Astrocyte of the cerebellum (primary cell): Measurements from ENCODE around the gene DCN.

Experiments used
- DNase-seq: peaks from one replicate; pipeline ENCODE4 v3.0.0-alpha.2; 2011; ENCODE audit warnings: low read depth
- H3K4me3 ChIP-seq: 2 replicates; pipeline ENCODE4 v1.5.1; 2011; ENCODE audit warnings: mild to moderate bottlenecking, low read depth, low read length, moderate library complexity
- CTCF ChIP-seq: IDR thresholded peaks from 2 replicates; pipeline ENCODE4 v1.5.1; 2012; ENCODE audit warnings: low read length, low read depth, moderate library complexity, mild to moderate bottlenecking; ENCODE audit errors: missing control alignments
- in situ Hi-C: cut with HindIII; loops from 2 replicates; pipeline ENCODE4 v1.10.0; 2017; ENCODE audit warnings: low sequenced_read_pairs

Gene DCN

GRCh38 chr12:91182636-91183455 lies at the start of gene DCN:
DCN (minus strand) TSS chr12:91182817; CDS start chr12:91178552, 4,265 bp downstream.
- TF ChIP-seq CTCF: no peak
- in situ Hi-C loops: loop anchor here (5.0 kb wide), 1 partner anchor 36 kb away; no protein-coding TSS in a partner anchor
- peak within 1 kb of the TSS; percentile 34 for H3K4me3 ChIP-seq
- DNase-seq: no peak

- no peak for TF ChIP-seq CTCF
- in situ Hi-C loops: no loop called here
- no peak overlapping the region for H3K4me3 ChIP-seq
- no peak for DNase-seq
Observed at GRCh38 chr12:91230841-91231240, 48.2 kb upstream of the DCN start.

GRCh38 chr12:91226951-91227350 lies 44.3 kb upstream of the DCN start:
- no peak overlapping the region for H3K4me3 ChIP-seq
- DNase-seq: no peak
- no peak for TF ChIP-seq CTCF
- in situ Hi-C loops: no loop called here

GRCh38 chr12:91225316-91225715 lies 42.7 kb upstream of the DCN start:
- no peak for DNase-seq
- in situ Hi-C loops: no loop called here
- H3K4me3 ChIP-seq: no peak overlapping the region
- no peak for TF ChIP-seq CTCF

GRCh38 chr12:91224401-91224800 lies 41.8 kb upstream of the DCN start:
- H3K4me3 ChIP-seq: no peak overlapping the region
- no peak for TF ChIP-seq CTCF
- in situ Hi-C loops: no loop called here
- no peak for DNase-seq

- in situ Hi-C loops: no loop called here
- no peak overlapping the region for H3K4me3 ChIP-seq
- DNase-seq: no peak
- TF ChIP-seq CTCF: no peak
Observed at GRCh38 chr12:91222746-91223145, 40.1 kb upstream of the DCN start.

- in situ Hi-C loops: no loop called here
- TF ChIP-seq CTCF: no peak
- no peak overlapping the region for H3K4me3 ChIP-seq
- no peak for DNase-seq
Observed at GRCh38 chr12:91219919-91220318, 37.3 kb upstream of the DCN start.
